HL-60 (cell line): ENCODE results near the gene FEV.

ENCODE experiments used
- DNase-seq, 2 experiments: peaks; one replicate each; pipeline ENCODE4 v3.0.0-alpha.2; 2010 to 2020; ENCODE audit warnings: low read depth in 1 of 2, low spot score in 1 of 2
- H3K27ac ChIP-seq: fragments of 250-450 bp; sonication (Bioruptor Pico); replicated peaks from 2 replicates; pipeline ENCODE4 v1.5.1; 2020; ENCODE audit warnings: mild to moderate bottlenecking, moderate library complexity
- H3K27me3 ChIP-seq: fragments of 250-450 bp; sonication (Bioruptor Pico); 2 replicates; pipeline ENCODE4 v1.5.1; 2021; ENCODE audit warnings: mild to moderate bottlenecking, moderate library complexity; ENCODE audit not compliant: insufficient read depth, poor library complexity, severe bottlenecking
- H3K4me3 ChIP-seq: replicated peaks from 2 replicates; pipeline ENCODE4 v1.5.1; 2011; ENCODE audit warnings: mild to moderate bottlenecking, control low read depth, low read length; ENCODE audit not compliant: insufficient read depth
- CTCF ChIP-seq: IDR thresholded peaks from one replicate; pipeline ENCODE4 v1.5.1; 2011; ENCODE audit warnings: low read length, control low read depth, inconsistent platforms; ENCODE audit not compliant: insufficient read depth
- GABPA ChIP-seq: IDR thresholded peaks from 2 replicates; pipeline ENCODE4 v1.6.1; 2012; ENCODE audit warnings: low read depth
- POLR2AphosphoS5 ChIP-seq: IDR thresholded peaks from 2 replicates; pipeline ENCODE4 v1.6.1; 2012; ENCODE audit warnings: low read depth
- REST ChIP-seq: IDR thresholded peaks from 2 replicates; pipeline ENCODE4 v1.6.1; 2012; ENCODE audit warnings: low read depth; ENCODE audit not compliant: insufficient replicate concordance
- SPI1 ChIP-seq: IDR thresholded peaks from 2 replicates; pipeline ENCODE4 v1.6.1; 2012; ENCODE audit warnings: low read depth, mild to moderate bottlenecking, borderline replicate concordance

FEV gene

DNA sequence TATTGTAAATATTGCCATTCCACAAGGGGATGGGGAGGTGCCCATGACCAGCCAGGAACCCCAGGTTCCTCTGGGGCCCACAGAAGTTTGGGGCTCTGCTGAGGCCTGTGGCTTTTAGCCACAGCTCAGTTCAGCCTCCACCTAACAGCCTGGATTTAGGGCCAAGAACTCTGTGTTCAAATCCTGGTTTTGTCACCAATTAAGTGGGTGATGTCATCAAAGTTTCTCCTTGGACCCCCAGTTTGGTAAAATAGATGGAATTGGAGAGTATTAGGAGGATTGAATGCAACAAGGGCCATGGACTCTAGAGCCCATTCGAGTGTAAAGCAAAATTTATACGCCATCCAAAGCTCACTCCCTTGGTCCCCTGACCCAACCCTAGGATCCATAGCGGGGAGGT is 3.2 kb upstream of the FEV start:
- Histone ChIP-seq H3K4me3 (no peak overlapping the region), H3K27me3 (peaks cover 92% of the 10 kb centered on the region), H3K27ac (no peak overlapping the region)
- DNase-seq, result no peak
- no peak for TF ChIP-seq GABPA
- no peak for TF ChIP-seq REST
- TF ChIP-seq POLR2AphosphoS5, result no peak
- TF ChIP-seq SPI1, result no peak
- no peak for TF ChIP-seq CTCF

DNA sequence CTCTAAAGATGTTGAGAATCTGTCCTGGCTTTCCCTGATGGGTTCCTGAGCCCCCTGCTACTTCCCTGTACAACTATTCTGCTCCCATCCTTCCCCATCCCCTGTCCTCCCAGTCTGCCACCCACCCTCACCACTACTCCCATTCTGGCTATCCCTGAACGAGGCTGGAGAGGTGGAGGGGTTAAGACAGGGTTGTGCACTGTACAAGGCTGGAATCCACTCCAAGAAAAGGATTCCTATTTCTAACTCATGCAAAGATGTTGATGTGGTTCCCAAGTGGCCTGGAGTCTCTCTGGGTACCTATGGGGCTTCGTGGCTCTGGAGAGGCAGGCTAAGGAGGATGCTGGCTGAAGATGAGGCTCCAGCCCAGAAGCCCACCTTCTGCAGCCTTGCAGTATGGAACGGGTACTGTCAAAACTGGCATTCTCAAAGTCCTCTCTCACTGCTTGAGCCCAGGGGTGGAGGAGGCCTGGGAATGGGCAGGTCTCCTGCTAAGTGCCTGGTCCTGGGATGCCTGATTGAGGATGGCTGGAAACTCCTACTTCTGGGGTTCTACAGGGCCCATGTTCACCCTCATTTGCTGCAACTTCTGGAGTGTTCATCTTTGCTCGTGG is 1.3 kb upstream of the FEV start:
- Histone ChIP-seq H3K27ac (no peak overlapping the region), H3K4me3 (no peak overlapping the region), H3K27me3 (peaks cover 89% of the 10 kb centered on the region)
- TF ChIP-seq REST (no peak), GABPA (no peak), POLR2AphosphoS5 (no peak)
- DNase-seq, result no peak

- H3K27me3 ChIP-seq, result peaks cover 87% of the 10 kb centered on the region
- TF ChIP-seq POLR2AphosphoS5 (no peak), SPI1 (no peak)
- no peak overlapping the region for H3K27ac ChIP-seq
- no peak for DNase-seq
- no peak overlapping the region for H3K4me3 ChIP-seq
Observed at GRCh38 chr2:218985325-218986091, 524 bp upstream of the FEV start.

- Histone ChIP-seq H3K27me3 (peaks cover 83% of the 10 kb centered on the region), H3K27ac (no peak overlapping the region), H3K4me3 (no peak overlapping the region)
- DNase-seq, result no peak
- TF ChIP-seq GABPA, result no peak
- TF ChIP-seq SPI1, result no peak
- no peak for TF ChIP-seq REST
- TF ChIP-seq POLR2AphosphoS5, result no peak
- TF ChIP-seq CTCF, result no peak
Observed at GRCh38 chr2:218984239-218985020, 554 bp downstream of the FEV start.
